Measurements from ENCODE around the gene THOC5.
A peak's percentile ranks its signal among the peaks of the same experiment; 100 is the strongest.
"Not testable (repeated sequence)": the region's sequence is repeated elsewhere in the genome, so short reads cannot be mapped to it uniquely, and the experiment has no call there.

The THOC5 gene

GRCh38 chr22:29563652-29564460 is 10.3 kb upstream of the THOC5 start:
- DNase-seq (ENCODE audit: low spot score), result no peak

GRCh38 chr22:29559853-29560252 is 6.3 kb upstream of the THOC5 start:
- no peak for DNase-seq (ENCODE audit: low spot score)

GRCh38 chr22:29559030-29559429 is 5.5 kb upstream of the THOC5 start:
- DNase-seq (ENCODE audit: low spot score), result no peak

GRCh38 chr22:29555065-29555644 is 1.6 kb upstream of the THOC5 start:
- DNase-seq (ENCODE audit: low spot score), result peak; percentile 63

- DNase-seq (ENCODE audit: low spot score), result not testable (repeated sequence)
Observed at GRCh38 chr22:29552357-29552756, 1.2 kb downstream of the THOC5 start.

- DNase-seq (ENCODE audit: low spot score), result no peak
Observed at GRCh38 chr22:29550005-29550404, 3.6 kb downstream of the THOC5 start.

- not testable (repeated sequence) for DNase-seq (ENCODE audit: low spot score)
Observed at GRCh38 chr22:29545045-29545444, 8.5 kb downstream of the THOC5 start.

GRCh38 chr22:29541845-29542244 is 11.7 kb downstream of the THOC5 start:
- DNase-seq (ENCODE audit: low spot score), result no peak

- DNase-seq (ENCODE audit: low spot score), result no peak
Observed at GRCh38 chr22:29539105-29539504, 14.5 kb downstream of the THOC5 start.

- no peak for DNase-seq (ENCODE audit: low spot score)
Observed at GRCh38 chr22:29536411-29536810, 17.1 kb downstream of the THOC5 start.

GRCh38 chr22:29531419-29531818 is 22.1 kb downstream of the THOC5 start:
- DNase-seq (ENCODE audit: low spot score), result no peak

GRCh38 chr22:29530716-29531115 is 22.8 kb downstream of the THOC5 start:
- DNase-seq (ENCODE audit: low spot score), result no peak

- peak; percentile 72 for DNase-seq (ENCODE audit: low spot score)
Observed at GRCh38 chr22:29528144-29528543, 25.4 kb downstream of the THOC5 start.

GRCh38 chr22:29524442-29525191 is 28.9 kb downstream of the THOC5 start:
- DNase-seq (ENCODE audit: low spot score), result no peak

- no peak for DNase-seq (ENCODE audit: low spot score)
Observed at GRCh38 chr22:29523761-29524160, 29.8 kb downstream of the THOC5 start.

- peak; percentile 54 for DNase-seq (ENCODE audit: low spot score)
Observed at GRCh38 chr22:29521526-29521925, 32.0 kb downstream of the THOC5 start.

GRCh38 chr22:29520851-29521250 is 32.7 kb downstream of the THOC5 start:
- no peak for DNase-seq (ENCODE audit: low spot score)

- DNase-seq (ENCODE audit: low spot score), result no peak
Observed at GRCh38 chr22:29519996-29520395, 33.6 kb downstream of the THOC5 start.

- no peak for DNase-seq (ENCODE audit: low spot score)
Observed at GRCh38 chr22:29518427-29518826, 35.1 kb downstream of the THOC5 start.

- no peak for DNase-seq (ENCODE audit: low spot score)
Observed at GRCh38 chr22:29517215-29517908, 36.2 kb downstream of the THOC5 start.

GRCh38 chr22:29512031-29512430 is 41.5 kb downstream of the THOC5 start:
- DNase-seq (ENCODE audit: low spot score), result no peak

- DNase-seq (ENCODE audit: low spot score), result no peak
Observed at GRCh38 chr22:29511126-29511862, 42.3 kb downstream of the THOC5 start.

Data from putamen (tissue), 1 donor.